PC-3 (cell line): ENCODE data around the gene OR5K4.

Experiments
- EZH2 ChIP-seq: fragments of 300-600 bp; sonication (generic); IDR thresholded peaks from one replicate; pipeline ENCODE4 v1.6.1; 2017; ENCODE audit warnings: antibody characterized with exemption, mild to moderate bottlenecking, low read length; ENCODE audit not compliant: unreplicated experiment
- TF ChIP-seq, protein P1 (sequence below): fragments of 300-600 bp; sonication (generic); conservative IDR thresholded peaks from 2 replicates; pipeline ENCODE4 v1.5.1; 2017; ENCODE audit warnings: antibody characterized with exemption, low read depth, mild to moderate bottlenecking, low read length

GRCh38 chr3:98329392-98330124 lies 24.1 kb upstream of the OR5K4 start:
- TF ChIP-seq, protein P1, sequence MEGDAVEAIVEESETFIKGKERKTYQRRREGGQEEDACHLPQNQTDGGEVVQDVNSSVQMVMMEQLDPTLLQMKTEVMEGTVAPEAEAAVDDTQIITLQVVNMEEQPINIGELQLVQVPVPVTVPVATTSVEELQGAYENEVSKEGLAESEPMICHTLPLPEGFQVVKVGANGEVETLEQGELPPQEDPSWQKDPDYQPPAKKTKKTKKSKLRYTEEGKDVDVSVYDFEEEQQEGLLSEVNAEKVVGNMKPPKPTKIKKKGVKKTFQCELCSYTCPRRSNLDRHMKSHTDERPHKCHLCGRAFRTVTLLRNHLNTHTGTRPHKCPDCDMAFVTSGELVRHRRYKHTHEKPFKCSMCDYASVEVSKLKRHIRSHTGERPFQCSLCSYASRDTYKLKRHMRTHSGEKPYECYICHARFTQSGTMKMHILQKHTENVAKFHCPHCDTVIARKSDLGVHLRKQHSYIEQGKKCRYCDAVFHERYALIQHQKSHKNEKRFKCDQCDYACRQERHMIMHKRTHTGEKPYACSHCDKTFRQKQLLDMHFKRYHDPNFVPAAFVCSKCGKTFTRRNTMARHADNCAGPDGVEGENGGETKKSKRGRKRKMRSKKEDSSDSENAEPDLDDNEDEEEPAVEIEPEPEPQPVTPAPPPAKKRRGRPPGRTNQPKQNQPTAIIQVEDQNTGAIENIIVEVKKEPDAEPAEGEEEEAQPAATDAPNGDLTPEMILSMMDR, result peak; percentile 87
- no peak for TF ChIP-seq EZH2
